Kidney epithelial cell (primary cell): ENCODE data around the gene EHD4. TPM values are rescaled to one million over a fixed set of nuclear protein-coding genes. Genes with fewer than 3 reads are reported as not detected.

Source experiments
- DNase-seq: peaks from one replicate; pipeline ENCODE4 v3.0.0-alpha.2; 2010; ENCODE audit warnings: low read depth
- H3K27me3 ChIP-seq: 2 replicates; pipeline ENCODE4 v1.6.0; 2011; ENCODE audit warnings: low read length; ENCODE audit not compliant: control insufficient read depth, insufficient read depth
- H3K36me3 ChIP-seq: 2 replicates; pipeline ENCODE4 v1.5.1; 2011; ENCODE audit warnings: low read length; ENCODE audit not compliant: control insufficient read depth, insufficient read depth
- H3K4me3 ChIP-seq: 2 replicates; pipeline ENCODE4 v1.5.1; 2011; ENCODE audit warnings: low read depth, mild to moderate bottlenecking, control low read depth, low read length
- total RNA-seq: library from RNA; depleted of rRNA; stranded (reverse); fragments of >200 nt; gene quantifications from 2 replicates; pipeline ENCODE4 v1.2.3, GENCODE V29; 2015
- TF ChIP-seq, protein P1 (sequence below): IDR thresholded peaks from 2 replicates; pipeline ENCODE4 v1.5.1; 2011; ENCODE audit warnings: mild to moderate bottlenecking, moderate library complexity, low read length, control low read depth, inconsistent platforms; ENCODE audit not compliant: insufficient read depth, poor library complexity, severe bottlenecking

The EHD4 gene
- total RNA-seq, 1 donor from 2014 or later, result 30.1 TPM

GRCh38 chr15:41872166-41872747 lies 100.1 kb downstream of the EHD4 start:
- Histone ChIP-seq H3K36me3 (no peaks in the 10 kb centered on the region), H3K27me3 (peaks cover 4% of the 10 kb centered on the region), H3K4me3 (no peak overlapping the region)
- TF ChIP-seq, protein P1, sequence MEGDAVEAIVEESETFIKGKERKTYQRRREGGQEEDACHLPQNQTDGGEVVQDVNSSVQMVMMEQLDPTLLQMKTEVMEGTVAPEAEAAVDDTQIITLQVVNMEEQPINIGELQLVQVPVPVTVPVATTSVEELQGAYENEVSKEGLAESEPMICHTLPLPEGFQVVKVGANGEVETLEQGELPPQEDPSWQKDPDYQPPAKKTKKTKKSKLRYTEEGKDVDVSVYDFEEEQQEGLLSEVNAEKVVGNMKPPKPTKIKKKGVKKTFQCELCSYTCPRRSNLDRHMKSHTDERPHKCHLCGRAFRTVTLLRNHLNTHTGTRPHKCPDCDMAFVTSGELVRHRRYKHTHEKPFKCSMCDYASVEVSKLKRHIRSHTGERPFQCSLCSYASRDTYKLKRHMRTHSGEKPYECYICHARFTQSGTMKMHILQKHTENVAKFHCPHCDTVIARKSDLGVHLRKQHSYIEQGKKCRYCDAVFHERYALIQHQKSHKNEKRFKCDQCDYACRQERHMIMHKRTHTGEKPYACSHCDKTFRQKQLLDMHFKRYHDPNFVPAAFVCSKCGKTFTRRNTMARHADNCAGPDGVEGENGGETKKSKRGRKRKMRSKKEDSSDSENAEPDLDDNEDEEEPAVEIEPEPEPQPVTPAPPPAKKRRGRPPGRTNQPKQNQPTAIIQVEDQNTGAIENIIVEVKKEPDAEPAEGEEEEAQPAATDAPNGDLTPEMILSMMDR, result no peak
- DNase-seq, result no peak

DNA sequence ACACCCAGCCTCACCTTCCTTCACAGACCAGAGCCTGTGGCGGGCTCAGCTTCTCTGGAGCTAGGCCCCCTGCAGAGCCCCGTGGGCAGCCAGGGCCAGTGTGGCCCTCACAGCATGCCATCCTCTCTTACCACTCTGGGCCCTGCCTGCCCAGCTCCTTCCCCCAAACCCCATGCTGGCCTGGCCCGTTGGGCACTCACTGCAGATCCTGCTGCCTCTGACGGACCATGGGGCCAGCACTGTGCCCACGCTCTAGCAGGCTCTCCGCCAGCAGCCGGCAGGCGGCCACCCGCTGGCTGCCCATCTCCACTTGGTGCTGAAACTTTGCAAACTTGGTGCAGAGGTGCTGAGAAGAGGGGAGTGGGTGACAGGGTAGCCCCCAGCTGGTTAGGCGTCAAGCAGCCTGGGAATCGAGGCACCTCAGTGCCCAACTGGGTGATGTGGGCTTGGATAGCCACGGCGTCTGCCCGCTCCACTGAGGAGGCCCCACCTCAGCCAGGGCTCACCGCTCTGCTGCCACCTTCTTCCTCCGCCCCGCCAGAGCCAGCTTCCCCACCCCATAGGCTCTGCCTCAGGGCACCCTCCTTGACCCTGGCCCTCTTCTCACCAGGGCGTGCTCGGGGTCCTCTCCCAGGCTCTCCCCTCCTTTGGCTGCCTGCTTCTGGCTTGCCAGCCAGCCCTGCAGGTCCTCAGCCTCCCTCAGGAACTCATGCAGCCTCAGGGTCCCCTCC lies 101.0 kb downstream of the EHD4 start:
- no peak for DNase-seq
- TF ChIP-seq, protein P1, result no peak
- H3K4me3 ChIP-seq, result no peak overlapping the region
- H3K36me3 ChIP-seq, result no peaks in the 10 kb centered on the region
- no peaks in the 10 kb centered on the region for H3K27me3 ChIP-seq

DNA sequence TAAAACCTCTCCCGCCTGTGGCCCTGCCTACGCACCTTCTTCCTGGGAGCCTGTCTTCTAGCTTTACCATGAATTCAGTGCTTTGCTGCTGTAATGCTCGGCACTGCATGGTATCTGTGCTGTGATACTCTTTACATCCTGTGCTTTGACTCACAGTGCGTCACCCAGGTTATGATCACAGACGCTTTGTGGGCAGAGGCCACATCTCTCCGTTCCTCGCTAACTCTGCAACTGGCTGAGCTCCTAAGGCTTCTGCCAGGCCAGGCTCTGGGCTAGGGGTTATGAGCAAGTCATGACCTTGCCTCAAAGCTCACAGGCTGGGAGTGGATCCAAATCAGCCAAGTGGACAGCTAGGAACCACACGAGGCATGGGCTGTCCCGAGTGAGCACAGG lies 101.7 kb downstream of the EHD4 start:
- DNase-seq, result peak; percentile 26
- no peak overlapping the region for H3K4me3 ChIP-seq
- TF ChIP-seq, protein P1, result no peak

GRCh38 chr15:41869770-41870688 lies 102.3 kb downstream of the EHD4 start:
- no peak for DNase-seq
- H3K27me3 ChIP-seq, result no peaks in the 10 kb centered on the region
- TF ChIP-seq, protein P1, result no peak
- H3K36me3 ChIP-seq, result no peaks in the 10 kb centered on the region
- no peak overlapping the region for H3K4me3 ChIP-seq

More for the DNA sequence above, 101.7 kb downstream of the EHD4 start:
- no peaks in the 10 kb centered on the region for H3K27me3 ChIP-seq
- H3K36me3 ChIP-seq, result no peaks in the 10 kb centered on the region

DNA sequence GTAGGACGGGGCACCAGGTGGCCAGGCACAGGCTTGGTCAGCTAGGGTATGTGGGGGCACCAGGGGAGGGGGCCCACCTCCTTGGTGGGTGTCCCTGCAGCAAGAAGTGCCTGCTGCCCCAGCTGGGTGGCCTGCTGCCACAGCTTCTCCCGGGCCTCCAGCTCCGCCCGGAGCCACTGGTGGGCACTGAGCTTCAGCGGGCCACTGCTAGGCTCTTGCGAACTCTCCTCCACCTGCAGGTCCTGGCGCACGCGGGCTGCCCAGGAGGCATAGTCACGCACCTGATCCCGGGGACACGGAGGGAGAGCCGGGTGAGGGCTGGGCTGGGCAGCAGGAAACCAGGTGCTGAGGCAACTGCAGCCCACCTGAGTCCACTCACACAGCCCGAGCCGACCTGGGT lies 104.0 kb downstream of the EHD4 start:
- TF ChIP-seq, protein P1, result no peak
- DNase-seq, result no peak
- H3K4me3 ChIP-seq, result no peak overlapping the region
- no peaks in the 10 kb centered on the region for H3K27me3 ChIP-seq
- H3K36me3 ChIP-seq, result no peaks in the 10 kb centered on the region
